GM19397 (cell line): ENCODE results near the gene ZRSR2.

Experiments used
- ATAC-seq: cut with Tn5 transposase; IDR thresholded peaks from one replicate; pipeline ENCODE4 v1.9.1; 2021; ENCODE audit warnings: mild to moderate bottlenecking, moderate library complexity; ENCODE audit not compliant: unreplicated experiment

ZRSR2 gene

DNA sequence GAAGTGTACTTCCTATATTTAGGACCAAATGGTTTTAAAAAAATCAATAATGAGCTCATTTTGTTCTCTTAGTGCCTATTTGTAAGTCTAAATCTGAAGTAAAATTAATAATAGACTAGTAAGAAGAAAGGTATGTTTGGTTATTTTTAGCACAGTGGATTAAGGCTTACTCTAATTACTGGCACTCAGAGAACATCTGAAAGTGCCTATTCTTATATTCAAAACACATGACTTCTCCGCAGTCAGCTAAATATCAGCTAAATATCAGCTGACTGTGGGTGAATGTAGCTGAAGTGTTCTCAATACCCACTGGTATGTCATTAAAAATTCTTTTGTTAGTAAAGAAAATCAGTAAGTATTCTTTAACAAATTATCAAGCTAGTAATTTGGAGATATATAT lies 58.3 kb downstream of the ZRSR2 start:
- no peak for ATAC-seq

DNA sequence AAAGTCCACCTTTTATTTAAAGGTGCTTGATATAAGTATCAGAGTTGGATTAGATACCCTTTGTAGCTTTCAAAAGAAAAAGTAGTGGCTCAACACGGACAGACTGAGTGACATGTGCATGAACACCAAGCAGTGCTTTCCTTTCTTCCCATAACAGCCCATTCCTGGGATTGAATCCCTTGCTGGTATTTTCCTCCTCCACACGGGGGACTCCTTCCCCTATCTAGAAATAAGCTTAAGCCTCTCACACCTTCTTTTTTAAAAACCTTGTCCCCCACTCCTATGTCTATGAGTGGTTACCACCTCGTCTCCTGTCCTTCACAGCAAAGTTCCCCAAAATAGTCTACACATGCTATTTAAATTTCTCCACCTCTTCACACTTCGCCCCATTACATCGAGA lies 59.3 kb downstream of the ZRSR2 start:
- no peak for ATAC-seq

DNA sequence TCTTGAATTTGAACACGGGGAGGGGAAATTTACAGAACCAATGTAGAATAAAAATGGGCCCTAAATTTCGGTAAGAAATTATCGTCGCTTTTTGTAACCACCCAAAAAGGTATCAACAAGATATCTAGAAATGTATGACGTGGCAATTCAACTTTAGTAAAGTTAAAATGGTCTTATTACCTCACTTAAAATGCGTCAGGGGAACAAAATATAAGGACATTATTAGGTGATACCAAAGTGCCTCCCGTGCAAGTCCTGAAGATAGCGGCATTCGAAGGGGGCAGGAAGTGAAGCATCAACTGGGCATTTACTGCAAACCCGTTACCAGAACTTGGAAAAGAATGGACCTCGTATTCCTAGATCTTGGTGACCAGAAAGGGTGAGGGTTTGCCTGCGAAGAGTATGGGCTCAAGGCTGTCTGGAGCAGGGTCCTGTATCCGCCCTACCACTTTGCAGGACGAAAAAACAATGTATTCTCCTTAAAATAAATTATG lies 63.3 kb downstream of the ZRSR2 start:
- ATAC-seq, result no peak

DNA sequence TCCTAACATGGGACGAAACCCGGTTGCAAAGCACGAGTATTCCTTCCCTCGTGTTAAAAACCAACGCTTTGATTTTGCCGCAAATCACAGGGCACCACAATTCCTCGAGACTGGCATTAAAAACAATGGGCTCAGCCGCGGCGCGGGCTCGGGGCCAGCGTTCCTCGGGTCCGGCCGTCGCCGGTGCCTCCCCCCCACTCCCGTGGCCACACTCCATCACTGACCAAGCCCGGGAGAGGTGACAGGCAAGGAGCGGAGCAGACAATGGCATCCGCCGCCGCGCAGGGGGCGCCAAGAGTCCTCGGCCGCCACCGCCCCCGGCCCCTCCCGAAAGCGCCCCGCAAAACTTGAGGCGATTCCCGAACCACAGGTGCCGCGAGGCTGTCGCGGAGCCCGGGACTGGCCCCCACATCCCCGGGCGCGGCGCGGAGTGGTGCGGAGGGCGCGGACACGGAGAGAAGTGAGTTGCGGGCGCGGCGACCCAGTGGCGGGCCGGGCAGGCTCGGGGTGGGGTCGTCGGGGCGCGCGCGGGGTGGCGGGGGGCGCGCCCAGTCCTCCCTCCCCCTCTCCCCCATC lies 63.9 kb downstream of the ZRSR2 start:
- peak; percentile 40 for ATAC-seq

DNA sequence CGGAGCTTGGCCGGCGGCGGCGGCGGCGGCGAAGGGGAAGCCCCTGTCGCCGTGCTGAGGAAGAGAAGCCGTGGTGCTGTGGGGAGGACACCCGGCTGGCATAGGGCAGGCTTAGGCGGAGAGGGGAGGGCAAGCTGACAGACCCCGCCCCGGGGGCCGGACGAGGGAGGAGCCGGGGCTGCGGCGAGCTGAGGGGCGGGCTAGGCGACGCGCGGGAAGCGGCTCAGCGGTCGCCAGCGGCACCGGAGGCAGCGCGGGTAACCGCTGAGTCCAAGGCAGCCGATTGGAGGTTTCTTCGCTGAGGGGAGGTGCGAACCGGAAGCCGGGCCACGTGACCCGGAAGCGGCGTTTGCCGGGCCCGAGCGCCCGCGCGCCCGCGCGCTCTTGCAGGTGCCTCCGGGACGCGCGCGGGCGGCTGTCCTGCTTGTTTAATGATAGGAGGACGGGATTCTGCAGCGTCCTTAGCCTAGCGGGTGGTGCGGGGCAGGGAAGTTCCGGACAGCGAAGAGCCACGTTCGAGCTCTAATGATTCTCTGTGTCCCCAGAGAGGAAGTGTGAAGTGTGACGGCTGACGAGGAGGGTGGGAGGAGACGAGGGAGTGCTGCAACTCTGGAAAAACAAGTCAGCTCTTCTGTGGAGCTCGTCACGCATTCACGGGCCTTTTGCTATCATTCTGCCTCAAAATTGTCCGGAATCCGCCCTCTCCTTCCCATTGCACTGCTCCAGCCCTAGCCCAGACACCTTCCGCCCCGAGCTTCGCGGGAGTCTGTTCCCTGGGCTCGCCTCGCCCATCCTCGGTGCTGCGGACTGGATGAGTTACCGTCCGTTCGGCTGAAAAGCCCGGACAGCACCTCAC lies 64.7 kb downstream of the ZRSR2 start, which contains the start of gene AP1S2:
Gene AP1S2, minus strand, starts transcription at position 102 of the 856 bp plus-strand sequence. CDS start 2,289 bp downstream, outside the sequence.
- ATAC-seq, result peak; percentile 93

DNA sequence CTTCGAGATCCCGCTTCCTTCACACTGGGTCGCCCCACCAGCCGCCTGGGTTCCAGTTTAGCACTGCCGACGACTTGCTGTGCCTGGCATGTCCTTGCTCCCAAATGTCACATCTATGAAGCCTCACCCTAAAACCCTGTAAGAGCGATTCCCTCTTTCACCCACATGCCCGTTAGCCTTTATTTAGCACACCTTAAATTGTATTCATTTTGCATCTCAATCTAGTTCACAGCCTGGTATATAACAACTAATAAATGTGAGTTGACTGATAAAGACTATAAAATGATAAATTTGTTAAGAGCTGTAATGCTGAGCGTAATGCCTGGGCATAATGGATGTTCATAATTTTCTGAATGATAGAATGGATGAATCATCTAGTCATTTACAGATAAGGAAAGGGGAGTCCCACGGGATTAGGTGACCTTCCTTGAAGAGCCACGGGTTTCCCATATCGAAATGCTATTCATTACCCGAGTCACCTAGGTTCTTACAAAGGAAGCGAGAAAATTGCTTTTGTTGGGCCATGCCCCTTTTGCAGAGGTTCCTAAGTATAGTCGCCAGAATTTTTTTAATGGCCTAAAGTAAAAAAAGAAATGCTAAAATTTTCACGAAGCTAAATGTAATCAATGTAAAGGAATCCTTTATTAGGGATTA lies 65.4 kb downstream of the ZRSR2 start:
- no peak for ATAC-seq

DNA sequence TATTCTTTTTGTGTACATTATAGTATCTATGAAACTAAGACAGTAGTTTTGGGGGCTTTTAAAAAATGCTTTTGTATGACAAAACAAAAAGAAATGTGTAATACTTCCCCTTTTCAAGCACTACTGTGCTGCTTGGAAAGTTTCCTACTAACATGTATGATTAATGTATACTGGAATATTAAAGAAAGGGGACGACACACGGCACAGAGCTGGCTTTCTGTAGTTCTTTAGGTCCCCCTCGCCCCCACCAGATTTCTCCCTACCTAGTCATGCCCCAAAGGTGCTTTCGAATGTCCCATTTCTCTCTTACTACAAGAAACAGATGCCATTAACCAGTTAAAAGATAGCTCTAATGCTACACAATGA lies 65.9 kb downstream of the ZRSR2 start:
- no peak for ATAC-seq

DNA sequence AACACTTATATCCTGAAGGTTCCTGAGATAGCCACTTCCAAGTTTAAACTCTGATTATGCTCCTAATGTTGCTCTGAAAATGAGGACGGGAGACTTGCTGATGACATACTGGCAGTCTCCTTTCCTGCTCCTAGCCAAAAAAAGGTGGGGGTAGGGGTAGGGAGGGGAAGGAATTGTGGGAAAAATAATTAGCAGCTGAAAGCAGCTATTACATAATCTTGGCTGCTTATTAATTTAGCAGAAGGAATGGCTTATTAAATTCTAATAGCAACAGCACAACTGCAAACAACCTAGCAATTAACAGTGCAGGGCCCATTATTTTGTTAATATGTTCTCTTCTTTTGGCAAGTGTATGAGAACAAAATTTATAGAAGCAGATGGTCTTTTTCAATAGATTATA lies 66.4 kb downstream of the ZRSR2 start:
- ATAC-seq, result no peak

DNA sequence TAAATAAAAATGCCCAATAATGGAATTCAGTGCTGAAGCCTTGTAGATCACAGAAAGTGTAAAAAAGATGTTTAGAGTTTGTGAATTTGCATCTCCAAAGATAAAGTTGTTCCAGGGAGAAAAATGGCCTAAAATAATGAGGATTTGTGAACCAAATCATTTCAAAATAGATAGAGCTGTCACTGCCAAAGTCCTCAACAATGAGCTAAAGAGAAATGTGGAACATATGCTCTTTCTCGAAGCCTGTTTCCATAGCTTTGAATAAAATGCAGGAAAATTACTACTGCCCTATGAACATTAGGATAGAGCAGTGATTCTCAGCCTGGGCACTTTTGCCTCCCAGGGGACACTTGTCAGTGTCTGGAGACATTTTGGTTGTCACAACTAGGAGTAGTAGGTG lies 67.8 kb downstream of the ZRSR2 start:
- ATAC-seq, result no peak

DNA sequence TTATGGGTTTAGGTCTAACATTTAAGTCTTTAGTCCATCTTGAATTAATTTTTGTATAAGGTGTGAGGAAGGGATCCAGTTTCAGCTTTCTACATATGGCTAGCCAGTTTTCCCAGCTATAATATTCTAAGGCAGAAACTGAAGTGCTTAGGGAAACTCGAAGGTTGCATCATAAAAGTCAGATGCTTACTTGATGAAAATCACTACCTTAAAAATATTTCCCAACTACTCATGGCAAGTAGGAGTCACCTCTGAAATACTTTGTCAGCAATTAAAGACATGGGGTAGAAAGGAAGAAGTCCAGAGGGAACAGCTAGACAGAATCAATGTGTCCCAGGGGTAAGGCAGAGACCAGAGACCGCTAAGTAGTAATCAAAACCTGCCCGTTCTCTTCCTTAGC lies 70.6 kb downstream of the ZRSR2 start:
- no peak for ATAC-seq

DNA sequence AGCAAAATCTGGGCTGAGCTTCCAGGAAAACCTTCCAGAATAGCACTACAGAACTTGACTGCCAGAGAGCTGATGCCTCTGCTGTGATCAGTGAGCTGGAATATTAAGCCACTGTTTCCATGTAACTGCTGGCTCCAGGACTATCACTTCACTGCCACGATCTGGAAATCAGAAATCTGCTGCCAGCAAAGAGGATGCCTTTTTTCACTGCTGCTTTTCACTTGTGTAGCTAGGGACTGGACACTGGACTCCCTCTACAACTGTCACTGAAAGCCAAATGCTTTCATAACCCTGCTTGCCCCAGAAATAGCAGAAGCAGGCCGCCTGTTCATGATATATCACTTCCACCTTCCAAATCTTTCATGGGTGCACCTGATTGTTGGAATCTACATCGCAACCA lies 73.7 kb downstream of the ZRSR2 start:
- ATAC-seq, result no peak

DNA sequence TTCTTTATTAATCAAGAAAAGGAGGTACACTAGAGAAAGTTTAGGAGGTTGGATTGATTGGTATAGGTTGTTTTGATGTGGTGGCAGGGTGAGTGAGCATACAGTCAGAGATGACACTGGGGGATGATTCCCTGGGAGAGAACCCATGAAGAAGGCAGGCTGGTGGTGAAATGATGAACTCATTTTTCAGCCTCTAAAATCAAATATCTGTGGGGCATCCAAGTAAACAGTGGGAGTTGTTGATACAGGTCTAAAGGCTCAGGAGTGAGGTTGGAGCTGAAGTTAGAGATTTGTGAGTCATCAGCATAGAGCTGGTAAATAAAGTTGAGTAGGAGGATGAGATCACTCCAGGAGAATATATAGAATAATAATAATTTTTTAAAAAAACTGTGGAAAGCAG lies 74.3 kb downstream of the ZRSR2 start:
- ATAC-seq, result no peak

DNA sequence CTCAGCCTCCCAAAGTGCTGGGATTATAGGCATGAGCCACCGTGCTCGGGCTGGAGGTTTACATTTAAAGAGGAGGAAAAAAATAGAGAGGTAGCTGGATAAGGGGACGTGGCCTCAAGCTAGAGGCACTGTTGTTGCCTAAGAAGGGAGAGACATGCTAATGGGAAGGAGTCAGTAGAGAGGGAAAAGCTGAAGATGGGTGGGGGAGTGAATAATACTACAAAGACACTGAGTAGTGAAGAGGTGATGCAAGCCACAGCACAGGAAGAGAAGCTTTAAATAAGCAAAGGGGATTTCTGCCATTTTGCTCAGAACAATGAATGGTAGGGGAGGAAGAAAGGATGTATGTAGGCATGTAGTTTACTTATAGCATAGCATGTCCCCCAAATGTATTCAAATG lies 75.9 kb downstream of the ZRSR2 start:
- no peak for ATAC-seq

DNA sequence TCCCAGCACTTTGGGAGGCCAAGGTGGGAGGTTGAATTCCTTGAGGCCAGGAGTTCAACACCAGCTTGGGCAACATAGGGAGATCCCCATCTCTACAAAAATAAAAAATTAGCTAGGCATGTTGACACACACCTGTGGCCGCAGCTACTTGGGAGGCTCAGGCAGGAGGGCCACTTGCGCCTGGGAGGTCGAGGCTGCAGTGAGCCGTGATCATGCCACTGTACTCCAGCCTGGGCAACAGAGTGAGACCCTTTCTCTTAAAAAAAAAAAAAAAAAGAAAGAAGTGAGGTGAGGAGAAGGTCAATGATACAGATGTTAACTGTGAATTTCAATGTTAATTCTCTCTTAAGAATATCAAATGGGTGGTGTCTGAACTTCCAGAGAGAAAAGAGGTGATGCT lies 79.4 kb downstream of the ZRSR2 start:
- no peak for ATAC-seq

DNA sequence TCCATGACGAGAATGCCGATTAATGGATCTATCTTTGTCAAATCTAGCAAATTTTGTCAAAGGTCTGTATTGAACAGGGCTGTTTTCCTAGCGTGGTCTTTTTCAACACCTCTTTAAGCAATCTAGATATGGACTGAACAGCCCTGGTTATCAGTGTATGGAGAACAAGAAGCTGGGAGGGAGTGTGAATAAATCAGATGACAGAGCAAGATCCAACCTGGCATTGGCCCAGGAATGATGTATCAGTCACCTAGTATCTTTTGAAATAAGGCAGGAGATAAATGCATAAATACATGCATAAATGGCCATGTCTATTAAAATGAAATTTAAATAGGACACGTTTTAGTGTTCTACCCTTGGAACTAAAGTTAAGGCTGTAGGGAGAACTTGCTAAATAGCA lies 80.0 kb downstream of the ZRSR2 start:
- ATAC-seq, result no peak
